SU-DHL-6 (cell line): ENCODE measurements around the gene MUC2.

ENCODE experiments used
- CTCF ChIP-seq: fragments of 200-600 bp; sonication (generic); IDR thresholded peaks from one replicate; pipeline ENCODE4 v1.5.1; 2017; ENCODE audit warnings: antibody characterized with exemption, mild to moderate bottlenecking, low read length, moderate library complexity; ENCODE audit not compliant: insufficient read depth, poor library complexity, severe bottlenecking
- EZH2phosphoT487 ChIP-seq: fragments of 200-600 bp; sonication (generic), shearing (Covaris generic); conservative IDR thresholded peaks from 2 replicates; pipeline ENCODE4 v1.6.1; 2018; ENCODE audit warnings: mild to moderate bottlenecking, antibody characterized with exemption, low read length, moderate library complexity, mixed read lengths

GRCh38 chr11:1026641-1027482 lies 47.8 kb upstream of the MUC2 start:
- TF ChIP-seq CTCF (no peak), EZH2phosphoT487 (no peak)
